ENCODE data around the gene TMEM50B.
"Not testable (repeated sequence)": the region's sequence is repeated elsewhere in the genome, so short reads cannot be mapped to it uniquely, and the experiment has no call there.

Gene TMEM50B

GRCh38 chr21:33479679-33480480 lies at the start of gene TMEM50B:
TMEM50B (minus strand) TSS chr21:33479974; CDS start chr21:33468885, 11,089 bp downstream.
- Histone ChIP-seq H3K27me3 (ENCODE audit: insufficient read depth, low read length) (peaks cover 17% of the 10 kb centered on the region; the same call in 1 of the 2 replicates), H3K4me3 (ENCODE audit: low read length) (peak within 1 kb of the TSS; percentile 92), H3K27ac (ENCODE audit: low read length) (no peak within 1 kb of the TSS), H3K9me3 (ENCODE audit: insufficient read depth, low read depth, low read length) (no peaks in the 10 kb centered on the region), H3K36me3 (ENCODE audit: insufficient read depth, low read depth, low read length) (no peaks in the 10 kb centered on the region), H3K9ac (ENCODE audit: low read depth, low read length) (peak within 1 kb of the TSS; percentile 86), H3K4me1 (ENCODE audit: insufficient read depth, low read length) (peaks cover 4% of the 10 kb centered on the region; the same call in 1 of the 2 replicates)

DNA sequence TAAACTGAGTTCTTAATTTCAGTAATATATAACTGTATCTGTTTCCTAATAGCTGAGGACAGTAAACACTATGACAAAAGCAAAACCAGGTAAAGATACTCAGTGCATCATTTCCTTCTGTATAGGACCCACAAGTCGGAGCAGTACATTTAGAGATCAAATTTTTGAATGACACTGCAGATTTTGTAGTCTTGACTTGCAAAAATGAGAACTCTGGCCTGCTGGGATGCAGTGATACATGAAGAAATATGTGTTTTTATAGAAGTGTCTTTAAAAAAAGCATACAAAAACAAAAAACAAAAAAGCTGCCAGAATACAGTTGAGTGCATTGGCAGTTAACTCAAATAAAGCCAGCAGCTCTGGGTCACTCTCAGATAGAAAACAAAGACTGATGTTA lies 43.2 kb upstream of the TMEM50B start:
- Histone ChIP-seq H3K36me3 (ENCODE audit: insufficient read depth, low read depth, low read length) (peaks cover 87% of the 10 kb centered on the region), H3K4me3 (ENCODE audit: low read length) (no peak overlapping the region), H3K27ac (ENCODE audit: low read length) (no peak overlapping the region), H3K27me3 (ENCODE audit: insufficient read depth, low read length) (no peaks in the 10 kb centered on the region), H3K9ac (ENCODE audit: low read depth, low read length) (no peak overlapping the region), H3K4me1 (ENCODE audit: insufficient read depth, low read length) (no peaks in the 10 kb centered on the region), H3K9me3 (ENCODE audit: insufficient read depth, low read depth, low read length) (no peaks in the 10 kb centered on the region)

DNA sequence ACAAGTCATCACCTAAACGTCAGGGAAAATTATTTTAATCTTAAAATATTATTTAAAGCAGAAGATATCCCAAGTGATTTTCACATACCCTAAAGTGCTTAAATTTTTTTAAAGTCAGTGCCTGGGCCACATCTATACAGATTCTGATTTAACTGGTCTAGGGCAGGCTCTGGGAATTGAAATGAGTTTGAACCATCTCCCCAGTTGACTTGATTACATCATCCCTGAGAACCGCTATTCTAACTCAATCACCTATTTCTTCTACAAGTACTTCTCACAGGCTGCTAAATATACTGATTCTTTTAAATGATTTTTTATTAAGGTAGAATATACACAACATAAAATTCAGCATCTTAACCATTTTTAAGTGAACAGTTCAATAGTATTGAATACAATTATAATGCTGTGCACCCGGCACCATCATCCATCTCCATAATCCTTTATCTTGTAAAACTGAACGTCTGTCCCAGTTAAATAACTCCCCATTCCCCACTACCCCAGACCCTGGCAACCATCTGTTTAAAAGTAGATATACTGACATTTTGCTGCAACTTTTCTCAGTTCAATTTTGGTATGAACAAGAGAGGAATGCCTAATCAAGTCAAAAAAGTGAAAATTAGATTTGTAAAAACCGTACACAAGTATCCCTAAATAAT lies 42.7 kb upstream of the TMEM50B start:
- H3K9me3 ChIP-seq (ENCODE audit: insufficient read depth, low read depth, low read length): no peaks in the 10 kb centered on the region
- no peaks in the 10 kb centered on the region for H3K4me1 ChIP-seq (ENCODE audit: insufficient read depth, low read length)
- no peak overlapping the region for H3K27ac ChIP-seq (ENCODE audit: low read length)
- H3K9ac ChIP-seq (ENCODE audit: low read depth, low read length): no peak overlapping the region
- peaks cover 87% of the 10 kb centered on the region for H3K36me3 ChIP-seq (ENCODE audit: insufficient read depth, low read depth, low read length)
- no peaks in the 10 kb centered on the region for H3K27me3 ChIP-seq (ENCODE audit: insufficient read depth, low read length)
- H3K4me3 ChIP-seq (ENCODE audit: low read length): no peak overlapping the region

DNA sequence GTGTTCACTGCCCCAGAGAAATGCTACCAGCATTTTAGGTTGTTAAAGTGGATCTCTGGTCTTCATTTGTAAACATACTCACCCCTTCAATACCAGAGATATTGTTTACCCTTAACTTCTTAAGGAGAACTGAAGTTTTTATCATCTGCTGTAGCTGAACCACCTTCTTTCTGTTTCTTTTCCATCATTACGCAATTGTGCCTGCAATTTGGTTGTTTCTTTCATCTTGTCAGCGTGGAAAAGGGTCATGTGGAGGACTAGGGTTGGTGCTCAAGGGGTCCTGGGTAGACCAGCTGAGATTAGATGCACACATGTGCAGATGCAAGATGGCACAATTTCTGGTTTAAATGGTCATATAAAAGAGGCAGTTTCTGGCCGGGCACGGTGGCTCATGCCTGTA lies 39.1 kb upstream of the TMEM50B start:
- no peaks in the 10 kb centered on the region for H3K9me3 ChIP-seq (ENCODE audit: insufficient read depth, low read depth, low read length)
- peaks cover 91% of the 10 kb centered on the region for H3K36me3 ChIP-seq (ENCODE audit: insufficient read depth, low read depth, low read length)
- no peaks in the 10 kb centered on the region for H3K4me1 ChIP-seq (ENCODE audit: insufficient read depth, low read length)
- no peaks in the 10 kb centered on the region for H3K27me3 ChIP-seq (ENCODE audit: insufficient read depth, low read length)
- no peak overlapping the region for H3K9ac ChIP-seq (ENCODE audit: low read depth, low read length)
- no peak overlapping the region for H3K27ac ChIP-seq (ENCODE audit: low read length)
- no peak overlapping the region for H3K4me3 ChIP-seq (ENCODE audit: low read length)

GRCh38 chr21:33514229-33514628 lies 34.5 kb upstream of the TMEM50B start:
- Histone ChIP-seq H3K9ac (ENCODE audit: low read depth, low read length) (no peak overlapping the region), H3K4me1 (ENCODE audit: insufficient read depth, low read length) (no peaks in the 10 kb centered on the region), H3K27me3 (ENCODE audit: insufficient read depth, low read length) (no peaks in the 10 kb centered on the region), H3K9me3 (ENCODE audit: insufficient read depth, low read depth, low read length) (no peaks in the 10 kb centered on the region), H3K36me3 (ENCODE audit: insufficient read depth, low read depth, low read length) (peaks cover 98% of the 10 kb centered on the region), H3K4me3 (ENCODE audit: low read length) (no peak overlapping the region), H3K27ac (ENCODE audit: low read length) (no peak overlapping the region)

GRCh38 chr21:33512481-33512880 lies 32.7 kb upstream of the TMEM50B start:
- Histone ChIP-seq H3K9ac (ENCODE audit: low read depth, low read length) (no peak overlapping the region), H3K9me3 (ENCODE audit: insufficient read depth, low read depth, low read length) (no peaks in the 10 kb centered on the region), H3K4me1 (ENCODE audit: insufficient read depth, low read length) (no peaks in the 10 kb centered on the region), H3K4me3 (ENCODE audit: low read length) (no peak overlapping the region), H3K36me3 (ENCODE audit: insufficient read depth, low read depth, low read length) (peaks cover 97% of the 10 kb centered on the region), H3K27me3 (ENCODE audit: insufficient read depth, low read length) (no peaks in the 10 kb centered on the region), H3K27ac (ENCODE audit: low read length) (no peak overlapping the region)

DNA sequence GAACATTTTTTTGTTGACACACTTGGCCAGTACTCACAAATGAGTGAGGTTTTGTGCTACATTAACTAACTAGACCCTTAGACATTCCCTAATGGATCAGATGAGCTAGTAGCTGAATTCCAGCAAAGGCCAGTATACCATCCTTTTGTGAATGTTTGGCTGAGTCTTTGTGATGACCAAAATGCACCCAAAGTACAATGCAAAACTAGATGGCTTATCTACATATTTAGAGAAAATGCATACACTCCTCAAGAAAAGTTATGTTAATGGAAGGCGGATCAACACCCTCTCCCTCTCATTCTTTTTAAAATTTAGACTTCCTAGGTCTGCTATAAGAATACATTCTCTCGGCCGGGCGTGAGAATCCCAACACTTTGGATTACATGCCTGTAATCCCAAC lies 31.9 kb upstream of the TMEM50B start:
- peaks cover 97% of the 10 kb centered on the region for H3K36me3 ChIP-seq (ENCODE audit: insufficient read depth, low read depth, low read length)
- H3K27ac ChIP-seq (ENCODE audit: low read length): no peak overlapping the region
- no peak overlapping the region for H3K9ac ChIP-seq (ENCODE audit: low read depth, low read length)
- H3K9me3 ChIP-seq (ENCODE audit: insufficient read depth, low read depth, low read length): no peaks in the 10 kb centered on the region
- no peaks in the 10 kb centered on the region for H3K4me1 ChIP-seq (ENCODE audit: insufficient read depth, low read length)
- H3K27me3 ChIP-seq (ENCODE audit: insufficient read depth, low read length): no peaks in the 10 kb centered on the region
- no peak overlapping the region for H3K4me3 ChIP-seq (ENCODE audit: low read length)

DNA sequence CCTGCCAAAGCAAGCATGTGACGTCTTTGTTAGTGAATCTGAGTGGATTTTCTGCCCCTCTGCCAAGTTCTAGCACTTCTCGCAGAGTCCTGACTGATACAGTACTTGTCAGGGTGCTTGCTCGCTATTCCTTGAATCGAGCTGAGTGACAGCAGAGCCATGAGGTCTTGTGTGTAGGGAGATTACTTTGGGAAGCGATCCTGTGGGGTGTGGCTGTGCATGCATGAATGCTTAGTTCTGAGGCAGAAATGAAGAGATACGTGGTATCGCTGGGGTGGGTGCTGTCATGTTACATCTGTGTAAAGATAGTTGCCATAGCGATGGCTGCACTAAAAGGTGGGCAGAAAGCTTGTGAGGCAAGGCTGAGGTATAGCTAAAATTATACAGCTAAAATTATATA lies 31.1 kb upstream of the TMEM50B start:
- H3K27ac ChIP-seq (ENCODE audit: low read length): no peak overlapping the region
- H3K27me3 ChIP-seq (ENCODE audit: insufficient read depth, low read length): no peaks in the 10 kb centered on the region
- H3K9me3 ChIP-seq (ENCODE audit: insufficient read depth, low read depth, low read length): no peaks in the 10 kb centered on the region
- H3K9ac ChIP-seq (ENCODE audit: low read depth, low read length): no peak overlapping the region
- H3K4me3 ChIP-seq (ENCODE audit: low read length): no peak overlapping the region
- no peaks in the 10 kb centered on the region for H3K4me1 ChIP-seq (ENCODE audit: insufficient read depth, low read length)
- peaks cover 96% of the 10 kb centered on the region for H3K36me3 ChIP-seq (ENCODE audit: insufficient read depth, low read depth, low read length)

DNA sequence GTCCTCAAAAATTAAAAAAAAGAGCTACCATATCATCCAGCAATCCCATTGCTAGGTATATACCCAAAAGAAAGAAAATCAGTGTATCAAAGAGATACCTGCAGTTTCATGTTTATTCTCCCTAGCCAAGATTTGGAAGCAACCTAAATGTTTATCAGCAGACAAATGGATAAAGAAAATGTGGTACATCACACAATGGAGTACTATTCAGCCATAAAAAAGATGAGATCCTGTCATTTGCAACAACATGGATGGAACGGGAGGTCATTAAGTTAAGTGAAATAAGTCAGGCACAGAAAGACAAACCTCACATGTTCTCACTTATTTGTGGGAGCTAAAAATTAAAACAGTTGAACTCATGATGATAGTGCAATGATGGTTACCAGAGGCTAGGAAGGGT lies 27.2 kb upstream of the TMEM50B start:
- H3K9me3 ChIP-seq (ENCODE audit: insufficient read depth, low read depth, low read length); H3K4me1 ChIP-seq (ENCODE audit: insufficient read depth, low read length); H3K27ac ChIP-seq (ENCODE audit: low read length); H3K27me3 ChIP-seq (ENCODE audit: insufficient read depth, low read length); H3K9ac ChIP-seq (ENCODE audit: low read depth, low read length); H3K4me3 ChIP-seq (ENCODE audit: low read length): not testable (repeated sequence)
- peaks cover 89% of the 10 kb centered on the region for H3K36me3 ChIP-seq (ENCODE audit: insufficient read depth, low read depth, low read length)

GRCh38 chr21:33505833-33506232 lies 26.1 kb upstream of the TMEM50B start:
- no peaks in the 10 kb centered on the region for H3K27me3 ChIP-seq (ENCODE audit: insufficient read depth, low read length)
- no peaks in the 10 kb centered on the region for H3K9me3 ChIP-seq (ENCODE audit: insufficient read depth, low read depth, low read length)
- no peak overlapping the region for H3K9ac ChIP-seq (ENCODE audit: low read depth, low read length)
- H3K4me1 ChIP-seq (ENCODE audit: insufficient read depth, low read length): no peaks in the 10 kb centered on the region
- H3K27ac ChIP-seq (ENCODE audit: low read length): no peak overlapping the region
- no peak overlapping the region for H3K4me3 ChIP-seq (ENCODE audit: low read length)
- H3K36me3 ChIP-seq (ENCODE audit: insufficient read depth, low read depth, low read length): peaks cover 77% of the 10 kb centered on the region

DNA sequence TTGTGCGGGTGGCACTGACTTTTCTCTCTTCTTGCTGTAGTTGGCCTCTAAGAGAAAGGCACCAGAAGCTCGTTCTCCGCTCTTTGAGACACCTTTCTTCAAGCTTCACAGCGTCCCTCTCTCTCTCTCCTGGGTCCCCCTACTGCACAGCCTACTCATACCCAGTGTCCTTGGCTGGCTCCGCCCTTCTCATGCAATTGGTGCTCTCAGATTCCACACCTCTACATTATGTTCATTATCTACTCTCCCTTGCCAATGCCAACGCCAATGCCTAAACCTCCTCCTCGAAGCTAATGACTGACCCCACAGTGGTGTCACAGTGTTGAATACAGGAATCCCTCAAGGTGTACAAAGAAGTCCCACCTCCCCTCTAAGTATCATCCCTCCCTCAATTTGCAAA lies 16.6 kb upstream of the TMEM50B start:
- Histone ChIP-seq H3K9me3 (ENCODE audit: insufficient read depth, low read depth, low read length) (no peaks in the 10 kb centered on the region), H3K27me3 (ENCODE audit: insufficient read depth, low read length) (no peaks in the 10 kb centered on the region), H3K9ac (ENCODE audit: low read depth, low read length) (no peak overlapping the region), H3K4me3 (ENCODE audit: low read length) (no peak overlapping the region), H3K36me3 (ENCODE audit: insufficient read depth, low read depth, low read length) (no peaks in the 10 kb centered on the region), H3K4me1 (ENCODE audit: insufficient read depth, low read length) (peaks cover 8% of the 10 kb centered on the region; the same call in 1 of the 2 replicates), H3K27ac (ENCODE audit: low read length) (no peak overlapping the region)

DNA sequence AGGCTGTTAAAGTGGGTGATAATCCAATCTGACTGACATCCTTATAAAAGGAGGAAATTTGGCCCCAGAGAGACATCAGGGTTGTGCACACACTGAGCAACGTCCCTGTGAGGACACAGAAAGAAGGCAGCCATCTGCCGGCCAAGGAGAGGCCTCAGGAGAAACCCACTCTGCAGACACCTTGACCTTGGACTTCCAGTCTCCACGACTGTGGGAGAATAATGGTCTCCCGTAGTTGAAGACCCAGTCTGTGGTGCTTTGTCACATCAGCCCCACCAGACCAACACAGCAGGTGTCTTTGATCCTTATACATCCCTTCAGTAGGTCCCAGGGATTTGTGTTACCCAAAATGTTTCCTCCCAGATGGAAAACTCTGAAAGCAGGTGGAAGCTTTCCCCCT lies 16.0 kb upstream of the TMEM50B start:
- Histone ChIP-seq H3K36me3 (ENCODE audit: insufficient read depth, low read depth, low read length) (no peaks in the 10 kb centered on the region), H3K27ac (ENCODE audit: low read length) (no peak overlapping the region), H3K27me3 (ENCODE audit: insufficient read depth, low read length) (no peaks in the 10 kb centered on the region), H3K9ac (ENCODE audit: low read depth, low read length) (no peak overlapping the region), H3K4me3 (ENCODE audit: low read length) (no peak overlapping the region), H3K9me3 (ENCODE audit: insufficient read depth, low read depth, low read length) (no peaks in the 10 kb centered on the region), H3K4me1 (ENCODE audit: insufficient read depth, low read length) (peaks cover 11% of the 10 kb centered on the region)
